Dermis blood vessel endothelial cell (primary cell): Measurements from ENCODE around the gene SLC39A11. TPM values are rescaled to one million over a fixed set of nuclear protein-coding genes. Genes with fewer than 3 reads are reported as not detected.
"Not testable (repeated sequence)": the region's sequence is repeated elsewhere in the genome, so short reads cannot be mapped to it uniquely, and the experiment has no call there.

ENCODE experiments used
- DNase-seq: peaks from one replicate; pipeline ENCODE4 v3.0.0; 2010
- total RNA-seq: library from RNA; depleted of rRNA; stranded (reverse); fragments of >200 nt; gene quantifications from 2 replicates; pipeline ENCODE4 v1.2.3, GENCODE V29; 2014

The SLC39A11 gene
- total RNA-seq, 1 donor from 2014 or later, result 17.4 TPM

DNA sequence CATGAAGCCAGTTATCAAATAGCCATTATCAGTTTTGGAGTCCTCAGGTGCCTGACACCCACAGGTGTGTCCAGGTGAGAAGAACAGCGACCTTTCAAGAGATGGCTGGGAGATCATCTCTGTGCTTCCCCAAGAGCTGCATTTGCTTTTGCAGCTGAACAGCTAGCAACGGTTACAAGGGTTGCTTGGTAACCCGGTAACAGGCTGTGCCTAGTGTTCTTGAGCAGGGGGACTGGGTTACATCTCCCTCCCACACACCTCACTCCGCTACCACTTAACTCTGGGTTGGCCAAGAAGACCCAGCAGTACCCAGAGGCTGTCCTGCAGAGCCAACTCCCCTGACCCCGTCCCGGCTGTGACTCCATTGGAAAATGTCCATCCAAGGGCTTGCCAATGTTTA, 147.0 kb downstream of the SLC39A11 start:
- no peak for DNase-seq

DNA sequence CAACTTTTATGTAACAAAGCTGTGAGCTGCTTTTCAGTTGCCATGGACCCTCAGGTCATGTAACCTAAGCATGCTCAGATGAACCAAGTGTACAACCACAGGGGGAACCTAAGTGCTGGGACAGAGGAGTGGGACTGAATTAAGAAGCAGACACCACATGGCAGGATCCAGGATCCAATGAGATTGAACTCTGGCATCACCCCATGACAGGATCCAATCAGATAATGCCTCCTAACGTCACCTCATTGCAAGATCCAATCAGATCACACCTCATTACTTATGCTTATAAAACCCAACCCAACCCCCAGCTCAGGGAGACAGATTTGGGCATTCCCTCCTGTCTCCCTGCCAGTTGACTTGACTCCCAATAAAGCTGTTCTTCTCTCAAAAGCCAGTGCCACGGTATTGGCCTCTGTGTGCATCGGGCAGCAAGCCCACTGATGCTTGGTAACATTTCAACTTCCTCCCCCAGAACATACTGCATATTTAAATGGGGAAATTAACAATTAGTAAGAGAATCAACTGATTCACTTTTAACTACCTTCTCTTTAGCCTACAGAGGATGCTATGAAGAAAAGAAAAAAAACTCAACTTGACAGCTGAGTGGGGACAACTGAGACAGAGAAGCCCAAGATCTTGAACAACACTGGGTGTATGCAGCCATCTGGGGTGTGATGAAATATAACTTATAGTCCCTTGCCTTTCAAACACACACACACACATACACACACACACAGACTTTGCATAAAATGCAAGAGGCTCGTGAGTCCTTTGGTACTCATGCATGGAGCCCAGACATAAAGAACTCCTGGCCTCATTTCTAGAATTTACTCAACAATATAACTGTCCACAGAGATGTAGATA, 148.4 kb downstream of the SLC39A11 start:
- DNase-seq, result no peak

GRCh38 chr17:72942579-72942978, 149.9 kb downstream of the SLC39A11 start:
- DNase-seq, result no peak

DNA sequence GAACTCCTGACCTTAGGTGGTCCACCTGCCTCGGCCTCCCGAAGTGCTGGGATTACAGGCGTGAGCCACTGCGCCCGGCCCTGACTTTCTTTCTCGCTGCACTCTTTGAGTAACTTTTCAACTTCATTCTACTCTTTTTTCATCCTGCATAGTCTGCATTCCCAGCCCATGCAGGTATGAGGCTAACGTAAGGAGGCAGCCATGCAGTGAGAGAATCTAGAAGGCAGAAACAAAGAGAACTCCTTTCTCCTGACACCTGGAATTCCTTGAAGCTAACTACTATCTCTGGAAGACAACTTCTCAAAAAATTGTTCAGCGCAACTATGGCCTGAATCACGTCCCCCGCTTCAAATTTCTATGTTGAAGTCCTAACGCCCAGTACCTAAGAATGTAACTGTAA, 152.0 kb downstream of the SLC39A11 start:
- no peak for DNase-seq

DNA sequence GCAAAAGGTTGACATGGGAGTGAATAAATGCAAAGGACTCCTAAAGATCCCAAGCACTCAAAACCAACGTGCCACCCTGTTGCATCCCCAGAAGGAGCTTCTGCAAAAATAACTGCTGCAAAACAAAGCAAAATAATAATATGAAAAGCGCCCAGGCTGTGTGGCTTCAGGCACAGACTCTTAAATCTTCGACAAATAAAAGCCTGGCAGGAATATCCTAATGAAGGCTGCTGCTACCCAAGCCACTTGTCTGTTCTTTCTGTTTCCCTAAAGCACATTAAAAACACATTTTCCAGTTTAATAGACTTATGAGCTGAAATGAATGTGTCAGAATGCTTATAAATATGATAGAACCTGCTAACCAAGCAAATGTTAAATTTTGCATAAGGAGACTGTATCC, 154.0 kb downstream of the SLC39A11 start:
- DNase-seq, result no peak

GRCh38 chr17:72937707-72938106, 154.8 kb downstream of the SLC39A11 start:
- no peak for DNase-seq

DNA sequence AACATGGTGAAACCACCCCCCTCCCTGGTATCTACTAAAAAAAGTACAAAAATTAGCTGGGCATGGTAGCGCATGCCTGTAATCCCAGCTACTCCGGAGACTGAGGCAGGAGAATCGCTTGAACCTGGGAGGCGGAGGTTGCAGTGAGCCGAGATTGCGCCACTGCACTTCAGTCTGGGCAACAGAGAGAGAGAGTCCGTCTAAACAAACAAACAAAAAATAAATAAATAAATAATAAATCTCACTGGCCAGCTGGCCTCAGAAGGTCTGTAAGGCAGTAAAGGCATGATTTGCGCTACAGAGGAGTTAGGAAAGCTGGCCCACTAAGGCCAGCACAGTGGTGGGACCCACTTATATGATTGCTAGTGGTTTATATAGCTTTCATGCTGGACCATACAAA, 155.2 kb downstream of the SLC39A11 start:
- not testable (repeated sequence) for DNase-seq

GRCh38 chr17:72935984-72936383, 156.5 kb downstream of the SLC39A11 start:
- DNase-seq, result no peak

- no peak for DNase-seq
Observed at GRCh38 chr17:72934927-72935326, 157.6 kb downstream of the SLC39A11 start.

- DNase-seq, result no peak
Observed at GRCh38 chr17:72931635-72932034, 160.9 kb downstream of the SLC39A11 start.

DNA sequence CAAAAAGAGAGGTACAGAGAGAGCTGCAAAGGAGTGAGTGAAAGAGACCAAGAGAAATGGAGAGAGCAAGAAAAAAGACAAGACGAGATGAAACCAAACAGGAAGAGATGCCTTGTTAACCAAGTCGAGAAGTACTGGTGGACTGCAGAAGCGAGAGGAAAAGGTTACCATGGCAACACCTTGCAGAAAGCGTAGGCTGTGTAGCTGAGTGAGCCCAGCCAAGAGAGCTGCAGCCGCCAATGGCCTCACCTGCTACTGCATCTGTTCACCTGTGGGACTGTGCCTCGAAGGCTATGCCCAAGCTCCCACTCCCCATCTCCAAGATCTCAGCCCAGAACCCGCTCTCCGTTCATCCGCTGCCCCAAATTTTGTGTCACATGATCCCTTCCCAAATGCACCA, 161.3 kb downstream of the SLC39A11 start:
- no peak for DNase-seq

GRCh38 chr17:72930031-72930430, 162.5 kb downstream of the SLC39A11 start:
- no peak for DNase-seq

DNA sequence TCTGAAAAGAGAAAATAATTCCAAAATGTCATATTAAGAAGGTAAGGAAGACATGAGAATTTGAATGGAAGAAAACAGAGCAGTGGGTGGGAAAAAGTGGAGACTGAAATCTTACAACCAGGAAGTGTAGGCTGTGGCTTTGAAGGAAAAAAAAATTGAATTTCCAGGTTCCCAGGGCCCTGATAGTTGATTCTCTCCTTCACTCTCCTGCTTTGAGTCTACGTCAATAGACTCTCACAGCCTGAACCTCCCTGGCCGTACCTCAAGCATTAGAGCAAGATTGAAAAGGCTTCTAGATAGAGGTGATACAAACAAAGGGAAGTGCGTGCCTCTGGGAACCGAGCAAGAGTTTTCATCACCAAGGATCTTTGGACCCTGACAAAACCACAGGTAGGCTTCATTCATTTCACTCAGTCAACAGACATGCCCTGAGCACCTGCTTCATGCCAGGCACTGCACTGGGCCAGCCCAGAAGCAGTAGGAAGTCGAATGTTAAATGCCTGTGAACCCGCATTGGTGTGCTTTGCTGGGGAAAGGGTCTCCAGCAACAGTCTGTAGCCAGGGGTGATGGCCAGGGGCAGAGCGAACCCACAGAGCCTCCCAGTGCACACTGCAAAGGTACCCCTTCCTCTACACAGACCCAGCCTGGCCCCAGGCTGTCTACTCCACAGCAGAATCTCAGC, 163.9 kb downstream of the SLC39A11 start:
- DNase-seq, result no peak

- DNase-seq, result no peak
Observed at GRCh38 chr17:72927760-72928159, 164.7 kb downstream of the SLC39A11 start.

GRCh38 chr17:72927146-72927545, 165.3 kb downstream of the SLC39A11 start:
- no peak for DNase-seq

DNA sequence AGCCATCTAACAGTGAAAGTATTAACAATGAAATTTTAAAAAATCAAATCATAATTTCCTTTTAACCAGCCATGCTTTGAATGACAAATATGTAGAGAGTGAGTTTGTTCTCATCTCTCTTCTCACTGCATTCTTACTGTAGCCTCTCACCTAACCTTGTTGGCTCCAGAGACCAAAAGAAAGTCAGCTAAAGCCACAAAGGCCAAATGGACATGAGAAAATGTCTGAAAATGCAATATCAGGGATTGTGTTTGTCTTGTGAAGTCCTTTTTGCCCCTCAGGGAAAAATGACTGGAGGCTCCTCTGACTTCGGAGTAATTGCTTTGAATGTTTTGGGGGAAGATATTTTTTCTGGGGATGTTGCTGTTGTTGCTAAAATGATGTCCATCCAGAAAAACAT, 166.3 kb downstream of the SLC39A11 start:
- no peak for DNase-seq

GRCh38 chr17:72924196-72924595, 168.3 kb downstream of the SLC39A11 start:
- no peak for DNase-seq

DNA sequence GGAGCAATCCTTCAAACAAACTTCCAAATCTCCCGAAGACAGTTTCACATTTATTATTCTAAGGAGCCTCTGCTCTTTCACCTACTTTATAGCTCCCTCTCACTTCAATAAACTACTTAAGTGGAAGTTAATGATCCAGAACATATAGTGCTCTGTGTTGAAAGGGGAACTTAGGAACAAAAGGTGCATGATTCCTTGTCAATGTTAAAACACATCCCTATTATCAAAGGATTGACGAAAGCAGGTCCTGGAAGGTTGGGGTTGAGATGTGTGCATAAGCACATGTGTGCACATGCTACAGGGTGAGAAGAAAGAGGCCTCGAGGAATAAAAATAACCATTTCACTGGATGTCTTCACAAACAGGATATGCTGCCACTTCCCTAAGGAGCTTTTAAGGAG, 170.3 kb downstream of the SLC39A11 start:
- no peak for DNase-seq

DNA sequence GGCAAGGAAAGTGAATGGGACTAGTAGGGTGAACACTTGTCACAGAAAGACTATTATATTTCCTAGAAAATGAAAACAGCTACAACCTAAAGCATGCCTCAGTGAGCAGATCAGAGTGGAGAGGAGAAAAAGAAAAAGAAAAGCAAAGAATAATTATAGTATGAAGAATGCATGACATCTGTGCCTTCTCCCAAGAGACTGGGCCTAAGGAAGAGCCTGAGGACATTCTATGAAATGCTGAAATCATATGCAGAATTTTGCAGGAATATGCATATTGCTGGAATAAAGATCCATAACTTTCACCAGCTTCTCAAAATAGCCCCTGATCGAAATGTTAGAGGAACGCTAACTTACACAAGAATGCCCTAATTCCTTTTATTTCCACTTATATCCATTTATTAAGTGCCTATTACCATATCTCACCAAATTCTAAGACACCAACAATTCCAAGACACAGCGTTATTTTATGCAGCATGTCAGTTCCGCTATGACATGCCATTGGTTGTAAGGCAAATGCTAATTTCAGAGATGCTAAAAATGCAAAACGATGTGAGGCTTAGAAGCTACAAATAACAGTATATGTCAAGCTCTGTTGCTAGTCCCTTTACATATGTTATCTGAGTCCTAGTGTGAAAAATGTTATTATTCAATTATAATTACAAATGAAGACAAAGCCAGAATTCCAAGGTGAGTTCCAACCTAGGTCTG, 171.0 kb downstream of the SLC39A11 start:
- no peak for DNase-seq

DNA sequence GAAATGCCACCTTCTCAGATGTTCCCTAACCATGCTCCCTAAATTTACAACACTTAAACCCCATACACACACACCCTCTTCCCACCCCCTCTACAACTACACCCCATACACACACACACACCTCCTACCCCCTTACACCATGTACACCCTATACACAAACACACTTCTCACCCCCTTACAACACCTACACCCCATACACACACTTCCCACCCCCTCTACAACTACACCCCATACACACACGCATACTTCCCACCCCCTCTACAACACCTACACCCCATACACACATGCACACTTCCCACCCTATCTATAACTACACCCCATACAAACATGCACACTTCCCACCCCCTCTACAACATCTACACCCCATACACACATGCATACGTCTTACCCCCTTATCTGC, 172.0 kb downstream of the SLC39A11 start:
- no peak for DNase-seq

- DNase-seq, result no peak
Observed at GRCh38 chr17:72916991-72917390, 175.5 kb downstream of the SLC39A11 start.

DNA sequence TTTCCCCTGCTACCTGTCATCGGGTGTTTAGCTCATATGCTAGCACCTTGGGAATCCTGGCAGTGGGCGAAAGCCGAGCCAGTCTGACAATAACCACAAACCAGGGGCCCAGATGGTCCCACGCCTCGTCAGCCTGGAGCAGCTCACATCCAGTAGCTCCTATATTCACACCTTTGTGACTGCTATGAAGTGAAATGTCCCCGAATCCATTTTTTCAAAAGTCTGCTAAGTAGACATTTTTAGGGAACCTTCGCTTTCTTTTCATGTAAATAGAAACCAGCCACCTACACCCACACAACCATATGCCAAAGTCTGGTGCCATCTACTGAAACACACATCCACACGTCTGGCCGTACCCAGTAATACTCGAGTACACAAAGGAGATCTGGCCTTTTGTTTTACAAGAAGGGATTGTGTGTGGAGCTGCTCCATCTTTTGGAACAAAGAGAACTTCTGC, 176.8 kb downstream of the SLC39A11 start:
- DNase-seq, result no peak

DNA sequence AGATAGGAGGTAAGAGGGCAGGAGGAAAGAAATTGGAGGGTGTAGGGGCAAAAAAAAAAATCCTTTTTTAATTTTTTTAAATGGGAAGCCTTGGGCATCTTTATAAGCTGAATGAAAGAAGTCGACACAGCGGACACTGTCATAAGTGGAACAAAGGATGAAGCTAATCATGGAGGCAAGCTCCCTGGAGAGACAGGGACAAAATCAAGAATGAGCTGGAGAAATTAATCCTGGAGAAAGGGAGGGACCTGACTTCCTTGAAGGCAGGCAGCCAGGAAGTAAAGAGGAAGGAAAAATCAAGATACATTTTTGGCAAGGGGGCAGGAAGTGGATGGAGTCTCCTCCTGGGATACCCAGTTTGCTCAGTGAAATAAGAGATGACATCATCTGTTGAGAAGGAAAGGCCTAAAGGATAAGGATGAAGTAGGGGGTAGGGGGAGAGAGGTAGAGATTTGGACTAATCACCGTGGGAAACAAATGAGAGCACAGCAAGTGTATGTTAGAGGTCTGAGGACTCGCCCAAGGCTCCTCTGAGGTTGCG, 179.3 kb downstream of the SLC39A11 start:
- DNase-seq, result no peak
